GM19463 (cell line): Measurements from ENCODE around the gene CEP128.
A peak's percentile ranks its signal among the peaks of the same experiment; 100 is the strongest.

ENCODE experiments used
- ATAC-seq: cut with Tn5 transposase; IDR thresholded peaks from one replicate; pipeline ENCODE4 v1.9.1; 2021; ENCODE audit warnings: mild to moderate bottlenecking, moderate library complexity; ENCODE audit not compliant: unreplicated experiment

CEP128 gene

DNA sequence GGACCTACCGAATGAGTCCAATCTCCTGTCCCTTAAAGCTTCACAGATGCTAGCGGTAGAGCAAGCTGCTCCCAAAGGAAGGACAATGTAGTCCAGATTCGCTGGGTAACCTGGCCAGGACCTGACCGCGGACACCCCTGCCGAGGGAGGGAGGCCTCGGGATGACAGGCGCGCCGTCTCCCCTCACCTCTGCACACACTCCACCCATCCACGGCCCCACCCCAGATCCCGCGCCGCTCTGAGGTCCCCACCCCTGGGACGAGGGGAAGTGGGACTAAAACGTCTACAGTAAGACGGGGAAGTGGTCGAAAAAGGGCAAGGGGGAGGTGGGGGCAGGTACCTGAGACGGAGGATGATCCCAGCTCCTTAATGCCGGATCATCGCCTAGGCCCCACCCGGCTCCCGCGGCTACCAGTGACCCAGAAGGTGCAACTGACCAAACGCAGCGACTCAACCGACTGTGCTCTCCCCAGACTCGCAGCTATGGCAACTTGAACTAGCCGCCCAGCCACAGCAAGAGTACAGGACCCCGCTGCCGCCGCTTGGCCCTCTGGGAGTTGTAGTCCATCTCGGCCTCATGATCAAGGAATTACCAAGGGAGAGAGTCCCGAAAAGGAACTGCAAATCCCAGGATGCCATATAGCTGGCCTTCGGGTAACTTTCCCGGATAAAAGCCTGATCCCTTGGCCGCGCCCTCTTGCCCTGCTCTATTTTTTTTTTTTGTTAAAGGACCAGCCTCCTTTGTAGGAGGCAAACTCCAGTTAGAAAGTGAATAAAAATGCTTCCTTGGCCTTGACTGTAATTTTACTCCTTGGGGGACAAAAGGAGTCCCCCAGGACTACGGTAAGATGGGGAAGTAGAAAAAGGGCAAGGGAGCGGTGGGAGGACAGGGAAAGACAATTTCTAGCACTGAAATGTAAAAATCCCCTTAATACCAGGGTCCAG, at the start of gene CEP128:
Gene CEP128, minus strand, starts transcription at position 498 of the 945 bp plus-strand sequence.
- ATAC-seq, result peak; percentile 97

DNA sequence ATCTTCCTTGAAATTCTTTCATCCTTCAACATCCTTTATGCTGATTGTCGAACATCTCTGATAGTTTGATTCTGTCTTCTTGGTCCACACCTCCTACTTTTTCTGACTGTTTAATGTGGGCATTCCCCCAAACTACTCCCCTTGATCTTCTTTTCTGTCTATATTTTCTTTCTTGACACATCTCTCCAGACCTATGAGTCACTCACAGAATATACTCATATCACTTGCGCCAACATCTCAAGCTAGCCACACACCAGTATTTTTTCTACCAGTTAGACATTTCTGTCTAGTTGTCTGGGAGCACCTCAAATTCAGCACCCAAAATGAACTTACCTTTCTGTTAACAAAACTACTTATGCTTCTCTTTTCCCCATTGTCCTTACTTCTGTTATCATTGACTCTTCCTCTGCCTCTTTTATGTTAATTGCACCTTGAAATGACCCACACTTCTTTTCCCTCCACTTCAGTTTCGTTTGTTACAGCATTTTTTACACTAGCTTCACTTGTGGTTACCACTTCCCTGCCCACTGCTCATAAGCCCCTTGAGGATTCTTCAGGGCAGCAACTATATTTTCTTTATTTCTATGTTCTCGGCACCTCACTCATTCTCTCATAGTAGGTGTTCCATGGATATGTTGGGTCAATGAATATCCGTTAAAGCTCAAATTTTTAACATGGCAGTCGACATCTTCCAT, 47.3 kb upstream of the CEP128 start:
- ATAC-seq, result peak; percentile 63

DNA sequence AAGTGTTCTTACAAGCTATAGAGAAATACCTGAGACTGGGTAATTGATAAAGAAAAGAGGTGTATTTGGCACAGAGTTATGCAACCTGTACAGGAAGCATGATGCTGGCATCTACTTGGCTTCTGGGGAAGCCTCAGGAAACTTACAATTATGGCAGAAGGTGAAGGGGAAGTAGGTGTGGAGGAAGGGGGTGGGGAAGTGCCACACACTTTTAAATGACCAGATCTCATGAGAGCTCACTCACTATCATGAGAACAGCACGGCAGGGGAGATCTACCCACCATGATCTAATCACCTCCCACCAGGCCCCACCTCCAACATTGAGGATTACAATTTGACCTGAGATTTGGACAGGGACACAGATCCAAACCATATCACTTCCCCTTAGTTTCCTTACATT, 46.7 kb upstream of the CEP128 start:
- ATAC-seq, result no peak

DNA sequence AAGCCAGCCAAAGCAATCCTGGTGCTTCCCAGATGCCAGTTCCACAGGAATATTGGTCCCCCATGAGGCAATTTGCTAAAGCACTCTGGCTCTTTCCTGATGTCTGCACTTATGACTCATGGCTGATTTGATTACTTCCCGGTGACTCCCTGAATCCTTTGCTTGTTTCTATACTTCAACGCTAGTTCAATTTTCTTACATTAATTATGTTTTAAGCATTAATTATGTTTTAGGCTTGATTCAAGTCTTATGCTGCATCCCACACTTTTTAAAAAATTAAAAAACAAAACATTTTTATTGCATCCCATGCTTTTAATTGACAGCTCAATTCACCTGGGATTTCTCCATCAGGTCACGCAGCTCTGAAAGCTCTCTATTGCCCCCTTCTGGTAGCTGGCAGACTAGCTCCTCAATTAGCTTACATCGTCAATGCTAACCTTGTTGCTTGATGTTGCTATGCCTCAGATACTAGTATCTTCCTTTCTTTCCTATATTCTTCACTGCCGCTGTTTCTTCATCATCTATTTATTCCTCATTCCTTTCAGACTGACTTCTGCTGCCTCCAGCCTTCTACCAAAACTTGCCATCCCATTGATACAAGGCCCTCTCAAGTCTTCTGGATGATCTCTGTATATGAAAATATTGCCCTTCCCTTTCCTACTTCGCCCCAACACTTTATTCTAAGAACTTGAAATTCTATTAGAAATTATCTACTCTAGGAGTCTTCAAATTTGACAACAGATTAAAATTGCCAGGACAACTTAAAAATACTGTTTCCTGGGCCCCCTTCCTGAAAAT, 45.9 kb upstream of the CEP128 start:
- ATAC-seq, result peak; percentile 59

DNA sequence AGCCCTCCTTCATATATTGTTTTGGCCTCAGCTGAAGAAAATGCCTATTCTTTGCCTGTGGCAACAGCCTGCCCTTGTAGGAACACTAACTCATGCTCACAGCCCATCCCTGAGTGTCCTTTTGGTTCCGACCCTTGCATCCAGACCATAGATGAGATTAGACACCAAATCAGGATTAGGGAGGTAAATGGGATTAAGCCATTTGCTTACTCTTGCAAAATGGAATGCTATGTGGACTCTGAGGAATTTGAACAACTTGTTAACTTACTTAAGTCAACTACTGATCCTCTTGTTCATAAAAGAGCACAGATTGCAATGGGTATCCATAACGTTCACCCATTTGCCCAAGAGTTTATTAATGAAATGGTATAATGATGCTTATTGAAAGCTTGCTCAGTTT, 41.2 kb upstream of the CEP128 start:
- ATAC-seq, result no peak

DNA sequence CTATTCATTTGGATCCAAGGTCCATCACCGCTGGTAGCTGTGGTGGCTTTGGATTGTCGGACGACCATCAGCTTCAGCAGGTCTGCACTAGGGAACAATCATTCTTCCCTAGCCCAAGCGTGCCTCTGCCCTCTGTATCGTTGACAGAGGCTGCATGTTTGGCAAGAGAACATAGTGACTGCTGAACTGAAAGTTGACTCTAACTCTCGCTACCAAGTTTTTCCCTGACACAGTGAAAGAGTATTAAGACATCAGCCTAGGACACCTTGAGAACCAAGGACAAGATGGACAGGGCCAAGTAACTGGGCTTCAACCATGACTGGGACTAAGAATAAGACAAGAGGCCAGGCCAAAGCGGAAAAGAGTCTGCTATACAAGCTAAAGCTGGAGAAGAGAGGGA, 40.1 kb upstream of the CEP128 start:
- no peak for ATAC-seq

DNA sequence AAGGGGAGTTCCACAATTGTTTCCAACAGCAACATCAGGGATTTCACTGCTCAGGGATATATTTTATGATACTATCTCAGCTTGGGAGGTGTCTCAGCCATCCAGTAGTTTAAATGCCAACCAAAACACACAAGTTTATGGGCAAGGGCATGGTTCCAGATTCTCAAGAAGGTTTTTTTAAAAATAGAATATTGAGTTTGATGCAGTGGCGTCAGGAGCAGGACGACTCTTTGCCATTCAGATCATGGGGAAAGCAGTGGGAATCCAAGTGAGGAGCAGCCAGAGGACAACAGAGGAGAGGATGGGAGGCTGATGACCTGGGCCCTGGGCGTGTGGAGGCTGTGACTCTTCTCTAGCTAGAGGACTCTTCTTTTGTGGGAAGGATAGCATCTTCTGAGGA, 39.6 kb upstream of the CEP128 start:
- ATAC-seq, result no peak

DNA sequence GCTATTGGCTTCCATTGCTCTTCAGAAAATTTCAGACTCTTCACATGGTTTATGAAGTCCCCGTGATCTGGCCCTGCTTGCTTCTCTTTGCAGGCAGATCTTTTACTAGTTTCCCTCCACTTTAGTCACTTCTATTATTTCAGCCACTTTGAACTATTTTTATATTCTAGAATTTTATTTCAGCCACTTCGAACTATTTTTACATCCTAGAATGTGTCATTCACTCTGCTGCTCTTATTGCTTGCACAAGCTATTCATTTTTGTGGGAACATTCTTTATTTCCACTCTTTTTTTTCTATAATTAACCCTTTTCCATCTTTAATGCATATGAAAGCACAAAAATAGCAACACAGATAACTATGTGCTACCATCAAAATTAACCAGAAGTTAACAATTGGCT, 38.4 kb upstream of the CEP128 start:
- no peak for ATAC-seq

DNA sequence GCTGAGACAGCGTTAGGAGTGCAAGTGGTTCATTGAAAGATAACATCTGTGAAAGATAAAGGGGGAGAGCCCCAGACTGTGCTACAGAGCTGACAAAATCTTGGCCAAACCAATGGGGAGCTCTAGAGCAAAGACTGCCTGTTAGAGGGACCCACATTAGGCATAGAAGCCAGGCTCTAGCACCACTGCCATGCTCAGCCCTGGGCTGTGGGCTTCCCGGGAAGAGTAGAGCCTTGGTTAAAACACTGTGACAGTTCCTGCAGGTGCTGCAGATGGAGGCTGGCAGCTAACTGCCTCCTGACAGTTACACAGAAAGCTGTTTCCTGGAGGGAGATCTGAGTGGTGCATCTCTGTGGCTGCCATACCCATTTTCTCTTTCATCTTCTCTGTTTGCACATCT, 36.9 kb upstream of the CEP128 start:
- no peak for ATAC-seq

DNA sequence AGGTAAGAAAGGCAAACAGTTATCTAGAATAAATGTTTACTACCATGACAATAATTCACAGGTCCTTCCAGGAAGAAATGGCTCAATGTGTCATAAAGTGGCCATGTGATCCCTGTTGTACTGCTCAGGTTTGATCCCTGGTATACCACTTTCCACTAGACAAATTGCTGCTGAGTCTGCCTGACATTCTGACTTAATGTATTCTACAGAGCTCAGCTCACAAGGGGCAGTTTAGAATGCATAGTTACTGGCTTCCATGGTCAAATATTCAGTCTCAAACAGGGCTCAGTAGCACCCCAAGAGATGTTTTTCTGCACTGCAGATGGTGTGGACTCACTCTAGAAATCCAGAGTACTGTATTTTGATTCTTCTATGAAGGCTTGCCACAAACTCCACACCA, 35.7 kb upstream of the CEP128 start:
- ATAC-seq, result peak; percentile 53

DNA sequence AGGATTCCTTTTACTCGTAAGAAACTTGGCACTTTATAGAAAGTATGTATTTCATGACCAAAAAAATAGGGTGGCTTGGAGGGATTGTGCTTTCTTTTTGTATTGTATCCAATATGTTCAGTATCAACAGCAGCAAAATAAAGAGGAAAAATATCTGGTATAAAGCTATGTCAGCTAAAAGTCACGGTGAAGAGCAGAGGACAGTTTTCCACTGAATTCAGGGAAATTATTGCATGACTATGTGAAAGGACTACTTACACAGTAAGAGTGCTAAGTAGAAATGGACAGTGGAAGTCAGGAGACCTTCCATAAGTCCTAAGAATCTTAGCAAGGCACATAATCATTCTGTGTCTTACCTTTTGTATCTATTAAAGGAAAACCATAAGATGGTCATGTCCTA, 33.1 kb upstream of the CEP128 start:
- ATAC-seq, result no peak

DNA sequence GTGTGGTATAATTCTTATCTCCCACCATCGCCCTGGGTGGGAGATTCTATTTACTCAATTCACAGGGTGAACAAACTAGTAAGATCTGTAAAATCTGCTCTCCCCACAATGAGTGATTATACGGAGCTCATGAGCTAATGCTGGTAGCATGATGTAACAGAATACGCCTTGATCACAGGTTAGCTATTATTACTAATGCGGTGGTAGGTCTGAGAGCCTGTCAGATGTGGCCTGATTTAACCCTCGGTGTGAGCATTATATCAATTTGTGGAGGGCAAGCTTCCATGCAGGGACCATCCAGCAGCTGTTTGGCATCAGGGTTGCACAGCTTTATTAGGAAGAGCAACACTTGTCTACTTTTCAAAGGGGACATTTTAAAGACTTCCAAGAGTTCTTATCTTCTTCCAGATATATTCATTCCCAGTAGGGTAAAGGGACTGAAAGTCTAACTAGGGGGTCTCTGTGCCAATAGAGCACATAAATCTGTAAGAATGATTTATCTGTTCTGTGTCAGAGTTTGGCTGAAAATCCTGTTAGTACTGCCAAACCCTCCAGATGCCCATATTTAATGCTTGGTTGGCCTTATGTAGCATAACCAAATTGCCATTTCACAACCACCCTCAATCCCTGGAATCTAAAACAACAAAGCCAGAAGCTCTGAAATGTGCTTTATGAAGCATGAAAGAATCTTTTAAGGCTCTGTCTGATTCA, 32.5 kb upstream of the CEP128 start:
- ATAC-seq, result no peak

DNA sequence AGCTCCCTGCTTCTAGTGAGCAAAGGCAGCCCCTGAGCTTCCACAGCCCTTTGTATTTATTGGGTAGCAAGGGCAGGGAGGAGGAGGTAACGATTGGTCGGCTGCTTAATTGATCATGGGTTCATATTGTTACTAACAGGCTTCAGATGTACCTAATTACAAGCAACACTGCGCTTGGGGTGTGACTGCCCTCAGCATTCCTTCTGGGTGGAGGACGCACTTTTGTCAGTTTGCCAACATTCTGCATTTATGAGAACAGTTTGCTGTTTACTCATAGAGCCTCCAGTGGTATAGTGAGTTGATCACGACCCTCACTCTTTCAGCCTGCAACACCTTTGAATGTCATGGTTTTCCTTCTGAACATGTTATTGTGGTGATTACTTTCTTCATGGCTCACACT, 23.5 kb upstream of the CEP128 start:
- ATAC-seq, result no peak

DNA sequence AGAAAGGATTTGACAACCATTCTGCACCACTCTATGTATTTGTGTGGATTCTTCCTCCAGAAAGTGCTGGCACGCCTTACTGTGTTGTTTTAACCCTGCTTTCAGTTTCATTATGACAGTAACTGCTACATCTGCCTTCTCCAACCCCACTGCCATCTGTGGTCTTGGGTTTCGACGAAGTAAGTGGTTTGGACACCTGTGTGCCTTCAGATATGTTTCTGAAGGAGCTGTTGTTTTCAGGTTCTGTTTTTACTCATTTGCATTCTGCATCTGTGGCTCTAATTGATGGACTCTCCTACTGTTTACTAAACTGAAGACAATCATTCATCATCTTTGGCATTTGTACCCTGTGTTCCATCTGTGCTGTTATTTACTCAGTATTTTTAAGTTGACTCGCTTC, 18.0 kb upstream of the CEP128 start:
- peak; percentile 96 for ATAC-seq

DNA sequence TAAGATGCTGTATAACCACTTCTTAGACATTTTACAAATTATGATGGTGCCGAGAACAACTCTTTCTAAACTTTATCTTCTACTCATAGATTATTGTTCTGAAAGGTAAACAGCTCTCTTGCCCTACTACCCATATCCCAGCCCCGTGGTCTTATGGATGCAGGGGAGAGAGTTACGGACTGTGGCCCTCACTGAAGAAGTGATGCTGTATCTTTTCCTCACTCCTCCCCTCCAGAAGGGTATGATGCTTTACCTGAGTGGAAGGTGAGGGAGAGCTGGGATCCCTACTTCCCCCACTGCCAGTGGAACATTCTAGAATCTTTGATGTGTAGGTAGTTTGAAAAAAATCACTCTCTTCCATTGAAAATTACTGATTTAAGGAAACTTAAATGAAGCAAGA, 17.4 kb upstream of the CEP128 start:
- ATAC-seq, result no peak

DNA sequence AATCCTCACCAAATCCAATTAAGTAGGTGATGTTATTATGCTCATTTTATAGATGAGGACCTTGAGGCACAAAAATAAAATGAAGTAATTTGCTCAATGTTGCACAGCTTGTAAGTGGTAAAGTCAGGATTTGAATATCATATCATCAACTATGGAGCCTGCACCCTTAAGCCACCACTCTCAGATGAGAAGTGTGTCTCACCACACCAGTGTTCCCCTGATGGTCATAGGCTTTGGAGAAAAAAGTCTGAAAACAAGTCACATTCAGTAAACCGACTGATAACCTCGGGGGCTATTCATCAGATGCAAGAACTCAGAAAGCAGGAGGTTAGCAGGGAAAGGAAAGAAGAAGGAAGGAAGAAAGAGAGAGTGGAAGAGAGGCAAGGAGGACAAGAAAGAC, 16.7 kb upstream of the CEP128 start:
- ATAC-seq, result no peak

DNA sequence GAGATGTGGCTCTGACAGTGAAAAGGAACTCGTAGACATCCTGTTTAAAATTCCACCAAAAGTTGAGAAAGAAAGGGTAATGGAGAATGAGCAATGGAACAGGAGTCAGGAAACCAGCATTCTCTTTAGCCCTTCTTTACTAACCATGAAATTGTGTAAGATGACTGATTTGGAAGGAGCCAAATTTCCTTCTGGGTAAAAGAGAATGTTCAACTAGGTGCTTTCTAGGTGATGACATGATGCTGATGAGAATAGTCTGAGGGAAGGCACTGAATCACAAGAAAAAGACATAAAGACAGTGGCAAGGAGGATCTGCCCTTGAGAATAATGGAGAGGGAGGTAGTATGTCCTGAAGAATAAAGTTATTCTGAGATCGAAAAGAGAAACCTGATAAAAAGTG, 16.1 kb upstream of the CEP128 start:
- no peak for ATAC-seq

DNA sequence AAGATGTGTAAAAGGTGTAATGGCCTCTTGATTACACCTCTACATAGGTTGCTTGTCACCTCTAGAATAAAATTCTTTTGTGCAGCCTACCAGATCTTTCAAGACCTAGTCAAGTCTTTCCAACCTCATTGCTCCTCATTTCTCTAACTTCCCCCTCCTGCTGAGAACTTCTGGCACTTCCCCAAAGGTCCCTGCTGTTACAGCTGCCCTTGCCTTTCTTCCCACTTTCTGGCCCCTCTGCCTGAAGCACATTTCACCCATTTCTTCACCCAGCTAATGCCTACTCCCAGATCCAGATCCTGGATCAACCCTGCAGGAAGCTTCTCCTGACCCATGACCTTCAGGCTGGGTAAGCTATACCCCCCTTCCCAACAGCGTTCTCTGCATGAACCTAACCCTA, 15.4 kb upstream of the CEP128 start:
- ATAC-seq, result no peak

DNA sequence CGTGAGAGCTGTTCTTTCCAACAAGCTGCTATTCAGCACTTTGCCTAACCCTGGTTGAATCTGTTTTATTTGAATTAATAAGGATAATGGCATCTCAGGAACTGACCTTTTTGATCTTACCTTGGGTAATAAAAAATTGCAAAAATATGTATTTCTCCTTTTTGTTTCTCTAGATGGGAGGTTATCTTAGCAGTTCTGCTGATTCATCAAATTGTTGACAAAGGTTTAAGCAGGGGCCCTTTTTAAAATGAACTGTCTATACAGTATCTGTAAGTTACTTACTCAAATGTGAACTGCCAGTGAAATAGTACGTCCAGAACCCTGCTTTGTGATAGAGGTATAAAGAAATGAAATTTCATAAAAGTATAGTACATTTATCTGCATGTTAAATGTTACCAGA, 14.6 kb upstream of the CEP128 start:
- no peak for ATAC-seq

DNA sequence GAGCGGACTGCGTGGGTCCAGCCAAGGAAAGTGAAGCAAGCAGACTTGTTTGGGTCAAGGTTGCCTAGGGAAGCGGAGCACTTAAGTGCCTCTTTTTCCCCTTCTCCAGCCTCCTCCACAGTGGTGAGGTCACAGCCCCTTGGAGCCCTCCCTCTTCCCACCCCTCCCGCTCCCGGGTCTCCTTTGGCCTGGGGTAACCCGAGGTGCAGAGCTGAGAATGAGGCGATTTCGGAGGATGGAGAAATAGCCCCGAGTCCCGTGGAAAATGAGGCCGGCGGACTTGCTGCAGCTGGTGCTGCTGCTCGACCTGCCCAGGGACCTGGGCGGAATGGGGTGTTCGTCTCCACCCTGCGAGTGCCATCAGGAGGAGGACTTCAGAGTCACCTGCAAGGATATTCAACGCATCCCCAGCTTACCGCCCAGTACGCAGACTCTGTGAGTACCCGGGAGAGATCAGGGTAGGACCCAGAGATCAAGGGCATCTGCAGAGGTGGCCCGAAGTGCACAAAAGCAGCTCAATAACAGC, 13.9 kb upstream of the CEP128 start, which contains the start of gene TSHR:
Gene TSHR, plus strand, starts transcription at position 206 of the 526 bp plus-strand sequence. Its CDS starts 60 bp downstream, at position 266.
- ATAC-seq, result no peak
